Epithelial cell of esophagus (primary cell): ENCODE data around the gene AOC1.

Source experiments
- DNase-seq: peaks from one replicate; pipeline ENCODE4 v3.0.0; 2010; ENCODE audit warnings: low read depth
- H3K4me3 ChIP-seq: 2 replicates; pipeline ENCODE4 v1.5.1; 2011; ENCODE audit warnings: mild to moderate bottlenecking, low read length, control low read depth
- CTCF ChIP-seq: IDR thresholded peaks from 2 replicates; pipeline ENCODE4 v1.5.1; 2011; ENCODE audit warnings: low read depth, mild to moderate bottlenecking, low read length, control low read depth, inconsistent platforms; ENCODE audit not compliant: insufficient read depth; ENCODE audit errors: missing control alignments

The AOC1 gene

GRCh38 chr7:150835019-150835418 lies 17.3 kb upstream of the AOC1 start:
- no peak for DNase-seq
- TF ChIP-seq CTCF: no peak
- no peak overlapping the region for H3K4me3 ChIP-seq

GRCh38 chr7:150835702-150836280 lies 16.5 kb upstream of the AOC1 start:
- no peak for TF ChIP-seq CTCF

GRCh38 chr7:150838965-150839650 lies 13.2 kb upstream of the AOC1 start:
- DNase-seq: no peak
- no peak for TF ChIP-seq CTCF
- no peak overlapping the region for H3K4me3 ChIP-seq

More at GRCh38 chr7:150835702-150836280, 16.5 kb upstream of the AOC1 start:
- DNase-seq: no peak
- H3K4me3 ChIP-seq: no peak overlapping the region

- no peak for DNase-seq
- no peak for TF ChIP-seq CTCF
- no peak overlapping the region for H3K4me3 ChIP-seq
Observed at GRCh38 chr7:150842018-150842417, 10.3 kb upstream of the AOC1 start.

GRCh38 chr7:150842716-150843115 lies 9.6 kb upstream of the AOC1 start:
- no peak overlapping the region for H3K4me3 ChIP-seq
- no peak for TF ChIP-seq CTCF
- no peak for DNase-seq

GRCh38 chr7:150845421-150845861 lies 6.9 kb upstream of the AOC1 start:
- DNase-seq: no peak
- TF ChIP-seq CTCF: no peak

More at GRCh38 chr7:150845421-150845861, 6.9 kb upstream of the AOC1 start:
- no peak overlapping the region for H3K4me3 ChIP-seq
